Osteocyte (in vitro differentiated cells): ENCODE results near the gene RAB40B. TPM values are rescaled to one million over a fixed set of nuclear protein-coding genes. Genes with fewer than 3 reads are reported as not detected.

ENCODE experiments used
- DNase-seq: peaks from one replicate; pipeline ENCODE4 v3.0.0; 2021; ENCODE audit warnings: mixed read lengths; ENCODE audit not compliant: unreplicated experiment; ENCODE audit errors: extremely low spot score
- H3K27ac Mint-ChIP-seq: one replicate; pipeline ENCODE4 v1.8.0; 2021; ENCODE audit warnings: mild to moderate bottlenecking, mixed read lengths; ENCODE audit not compliant: unreplicated experiment
- H3K27me3 Mint-ChIP-seq: one replicate; pipeline ENCODE4 v1.8.0; 2021; ENCODE audit warnings: mixed read lengths; ENCODE audit not compliant: unreplicated experiment
- H3K36me3 Mint-ChIP-seq: one replicate; pipeline ENCODE4 v1.8.0; 2021; ENCODE audit warnings: mixed read lengths; ENCODE audit not compliant: unreplicated experiment
- H3K4me1 Mint-ChIP-seq: one replicate; pipeline ENCODE4 v1.8.0; 2021; ENCODE audit warnings: mixed read lengths; ENCODE audit not compliant: unreplicated experiment
- H3K4me3 Mint-ChIP-seq: one replicate; pipeline ENCODE4 v1.8.0; 2021; ENCODE audit warnings: mild to moderate bottlenecking, moderate library complexity, mixed read lengths; ENCODE audit not compliant: unreplicated experiment
- H3K9me3 Mint-ChIP-seq: one replicate; pipeline ENCODE4 v1.8.0; 2021; ENCODE audit warnings: mixed read lengths; ENCODE audit not compliant: unreplicated experiment
- CTCF ChIP-seq: fragments of 200-600 bp; sonication (generic); IDR thresholded peaks from 2 replicates; pipeline ENCODE4 v1.5.0; 2021; ENCODE audit warnings: antibody characterized with exemption, mild to moderate bottlenecking, moderate library complexity
- total RNA-seq: library from RNA; stranded (reverse); gene quantifications from 2 replicates; pipeline ENCODE4 v1.2.1, GENCODE V29; 2021

Gene RAB40B
- total RNA-seq, 1 donor from 2014 or later: 13.4 TPM

GRCh38 chr17:82668631-82669099, 29.8 kb downstream of the RAB40B start:
- TF ChIP-seq CTCF: peak; percentile 60
- Mint-ChIP-seq H3K27ac (no peak overlapping the region), H3K9me3 (no peaks in the 10 kb centered on the region), H3K36me3 (peaks cover 2% of the 10 kb centered on the region), H3K4me3 (no peak overlapping the region), H3K27me3 (no peaks in the 10 kb centered on the region), H3K4me1 (peaks cover 8% of the 10 kb centered on the region)
- no peak for DNase-seq

GRCh38 chr17:82668024-82668630, 30.4 kb downstream of the RAB40B start:
- Mint-ChIP-seq H3K9me3 (no peaks in the 10 kb centered on the region), H3K4me3 (no peak overlapping the region), H3K27ac (no peak overlapping the region), H3K4me1 (peaks cover 8% of the 10 kb centered on the region), H3K27me3 (no peaks in the 10 kb centered on the region), H3K36me3 (peaks cover 2% of the 10 kb centered on the region)
- TF ChIP-seq CTCF: no peak
- no peak for DNase-seq

GRCh38 chr17:82667668-82668000, 30.9 kb downstream of the RAB40B start:
- no peak for DNase-seq
- no peak overlapping the region for H3K27ac Mint-ChIP-seq

GRCh38 chr17:82666931-82667667, 31.4 kb downstream of the RAB40B start:
- H3K27me3 Mint-ChIP-seq: no peaks in the 10 kb centered on the region

More at GRCh38 chr17:82667668-82668000, 30.9 kb downstream of the RAB40B start:
- no peak overlapping the region for H3K4me3 Mint-ChIP-seq
- H3K9me3 Mint-ChIP-seq: no peaks in the 10 kb centered on the region
- TF ChIP-seq CTCF: no peak
- H3K36me3 Mint-ChIP-seq: peaks cover 2% of the 10 kb centered on the region
- peaks cover 8% of the 10 kb centered on the region for H3K4me1 Mint-ChIP-seq
- no peaks in the 10 kb centered on the region for H3K27me3 Mint-ChIP-seq

More at GRCh38 chr17:82666931-82667667, 31.4 kb downstream of the RAB40B start:
- peaks cover 8% of the 10 kb centered on the region for H3K4me1 Mint-ChIP-seq
- no peak for DNase-seq
- H3K27ac Mint-ChIP-seq: no peak overlapping the region
- H3K36me3 Mint-ChIP-seq: peaks cover 2% of the 10 kb centered on the region
- no peak overlapping the region for H3K4me3 Mint-ChIP-seq
- no peak for TF ChIP-seq CTCF
- H3K9me3 Mint-ChIP-seq: no peaks in the 10 kb centered on the region
